ENCODE results near the gene HERPUD1. TPM values are rescaled to one million over a fixed set of nuclear protein-coding genes. Genes with fewer than 3 reads are reported as not detected.

Gene HERPUD1
- total and polyA plus RNA-seq, 9 of the 15 experiments (the other 6 are each of a cell fraction or from before 2014, with no cell fraction given): 14.2 to 60.7 (median 37.4) TPM

GRCh38 chr16:56918467-56919012 lies 13.4 kb upstream of the HERPUD1 start:
- H3K4me3 ChIP-seq: no peak overlapping the region
- no peaks in the 10 kb centered on the region for H3K79me2 ChIP-seq (ENCODE audit: control insufficient read depth, insufficient read depth, low read length)
- peaks cover 4% of the 10 kb centered on the region for H4K20me1 ChIP-seq (replicated peaks; ENCODE audit: control insufficient read depth, insufficient read depth, low read length)
- no peak overlapping the region for H3K9ac ChIP-seq (ENCODE audit: insufficient read depth in 1 of 2, low read depth in 2 of 2, low read length in 2 of 2)
- DNase-seq (ENCODE audit: extremely low read depth in 1 of 4, low spot score in 3 of 4): no peak
- BruUV-seq (replicated peaks): no TSS peak
- intact Hi-C loops (cut with micrococcal nuclease) (no loop called here), in situ Hi-C loops (cut with MboI) (no loop called here)
- POLR2A ChIA-PET: interaction anchor here (0.9 to 5.5 kb wide), 2 partner anchors 14 to 22 kb away, joined by 3 to 79 read pairs; partner anchors contain the start of gene HERPUD1
- H2AFZ ChIP-seq (ENCODE audit: low read depth, low read length): no peak overlapping the region
- ATAC-seq: peak; percentile 46
- H3K27me3 ChIP-seq (ENCODE audit: control insufficient read depth in 2 of 2, insufficient read depth in 2 of 2, low read length in 2 of 2): peaks cover 42 to 60% of the 10 kb centered on the region in 2 experiments
- no peaks in the 10 kb centered on the region for H3K36me3 ChIP-seq (ENCODE audit: control insufficient read depth, insufficient read depth, low read length)
- TF ChIP-seq ZC3H4 (CRISPR knock-in tag; IDR thresholded peaks at IDR 0.05; ENCODE audit: borderline replicate concordance) (no peak), ZNF12 (CRISPR knock-in tag; IDR thresholded peaks at IDR 0.05) (peak; percentile 95)
- H3K9me1 ChIP-seq (ENCODE audit: control insufficient read depth, insufficient read depth, low read length): no peaks in the 10 kb centered on the region
- no peak for FAIRE-seq
- H3K4me1 ChIP-seq (replicated peaks in 1 of 2; ENCODE audit: control insufficient read depth in 2 of 2, insufficient read depth in 2 of 2, low read length in 2 of 2): no peaks in the 10 kb centered on the region; a peak in 1 of 5 replicates
- under 1% methylated on average over 12 of the region's 12 CpGs for WGBS (ENCODE audit: insufficient coverage, low coverage, missing lambda C conversion rate)
- no peak overlapping the region for H3K27ac ChIP-seq (ENCODE audit: extremely low read depth, low read depth, low read length)
- no peak overlapping the region for H3K4me2 ChIP-seq (ENCODE audit: insufficient read depth, low read length)
- CTCF ChIA-PET (ENCODE audit: low intra/inter-chr PET ratio): no interaction called here
- no peaks in the 10 kb centered on the region for H3K9me3 ChIP-seq (replicated peaks; ENCODE audit: control insufficient read depth, insufficient read depth, low read depth, low read length)

- intact Hi-C loops (cut with micrococcal nuclease): no loop called here
- Histone ChIP-seq H2AFZ (ENCODE audit: low read depth, low read length) (no peak overlapping the region), H3K4me2 (ENCODE audit: insufficient read depth, low read length) (no peak overlapping the region), H3K27me3 (ENCODE audit: control insufficient read depth in 2 of 2, insufficient read depth in 2 of 2, low read length in 2 of 2) (peaks cover 39 to 56% of the 10 kb centered on the region in 2 experiments; a peak in 4 of 5 replicates), H3K9me3 (replicated peaks; ENCODE audit: control insufficient read depth, insufficient read depth, low read depth, low read length) (no peaks in the 10 kb centered on the region), H3K9me1 (ENCODE audit: control insufficient read depth, insufficient read depth, low read length) (no peaks in the 10 kb centered on the region), H3K4me3 (no peak overlapping the region), H3K36me3 (ENCODE audit: control insufficient read depth, insufficient read depth, low read length) (no peaks in the 10 kb centered on the region), H3K79me2 (ENCODE audit: control insufficient read depth, insufficient read depth, low read length) (no peaks in the 10 kb centered on the region), H4K20me1 (replicated peaks; ENCODE audit: control insufficient read depth, insufficient read depth, low read length) (peaks cover 4% of the 10 kb centered on the region), H3K9ac (ENCODE audit: insufficient read depth in 1 of 2, low read depth in 2 of 2, low read length in 2 of 2) (no peak overlapping the region), H3K4me1 (replicated peaks in 1 of 2; ENCODE audit: control insufficient read depth in 2 of 2, insufficient read depth in 2 of 2, low read length in 2 of 2) (no peaks in the 10 kb centered on the region; a peak in 1 of 5 replicates), H3K27ac (ENCODE audit: extremely low read depth, low read depth, low read length) (no peak overlapping the region)
- ChIA-PET CTCF (ENCODE audit: low intra/inter-chr PET ratio) (no interaction called here), POLR2A (interaction anchor here (0.6 to 5.5 kb wide), 6 partner anchors 9 to 1004 kb away, joined by 3 to 79 read pairs (median 4); partner anchors contain the start of gene HERPUD1)
- FAIRE-seq (no peak), ATAC-seq (no peak; the same call in 2 of the 3 replicates), DNase-seq (ENCODE audit: extremely low read depth in 1 of 4, low spot score in 3 of 4) (no peak)
- in situ Hi-C loops (cut with MboI): no loop called here
- BruUV-seq (replicated peaks): no TSS peak
- WGBS (ENCODE audit: insufficient coverage, low coverage, missing lambda C conversion rate): 10% methylated on average over 11 of the region's 11 CpGs
- TF ChIP-seq ATF3 (IDR thresholded peaks at IDR 0.05) (peak; percentile 63), ATF3 (CRISPR knock-in tag; conservative IDR thresholded peaks at IDR 0.05) (no peak), CEBPG (CRISPR knock-in tag; IDR thresholded peaks at IDR 0.05) (no peak), CEBPG (tag; conservative IDR thresholded peaks at IDR 0.05 in 1 of 2, IDR thresholded peaks at IDR 0.05 in 1 of 2) (peak in 1 of 2 experiments; percentile 72; a peak in 2 of 4 replicates), ZNF165 (CRISPR knock-in tag; IDR thresholded peaks at IDR 0.05; ENCODE audit: borderline replicate concordance) (no peak)
- TF ChIP-seq, protein P1, sequence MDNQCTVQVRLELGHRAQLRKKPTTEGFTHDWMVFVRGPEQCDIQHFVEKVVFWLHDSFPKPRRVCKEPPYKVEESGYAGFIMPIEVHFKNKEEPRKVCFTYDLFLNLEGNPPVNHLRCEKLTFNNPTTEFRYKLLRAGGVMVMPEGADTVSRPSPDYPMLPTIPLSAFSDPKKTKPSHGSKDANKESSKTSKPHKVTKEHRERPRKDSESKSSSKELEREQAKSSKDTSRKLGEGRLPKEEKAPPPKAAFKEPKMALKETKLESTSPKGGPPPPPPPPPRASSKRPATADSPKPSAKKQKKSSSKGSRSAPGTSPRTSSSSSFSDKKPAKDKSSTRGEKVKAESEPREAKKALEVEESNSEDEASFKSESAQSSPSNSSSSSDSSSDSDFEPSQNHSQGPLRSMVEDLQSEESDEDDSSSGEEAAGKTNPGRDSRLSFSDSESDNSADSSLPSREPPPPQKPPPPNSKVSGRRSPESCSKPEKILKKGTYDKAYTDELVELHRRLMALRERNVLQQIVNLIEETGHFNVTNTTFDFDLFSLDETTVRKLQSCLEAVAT (IDR thresholded peaks at IDR 0.05): peak in 1 of 2 experiments; percentile 55; a peak in 1 of 4 replicates
Measured at GRCh38 chr16:56919099-56919800, 12.7 kb upstream of the HERPUD1 start.
